Panc1 (cell line): ENCODE data around the gene KCTD13. TPM values are rescaled to one million over a fixed set of nuclear protein-coding genes. Genes with fewer than 3 reads are reported as not detected.
"Not testable (repeated sequence)": the region's sequence is repeated elsewhere in the genome, so short reads cannot be mapped to it uniquely, and the experiment has no call there.

Source experiments
- ATAC-seq: fragments of 200-7000 bp; cut with Tn5 transposase; 2 replicates; pipeline ENCODE4 v1.9.1; 2020; ENCODE audit warnings: mild to moderate bottlenecking, moderate library complexity
- BruUV-seq: library from RNA; stranded (reverse); fragments of 400-500 nt; replicated peaks from 2 replicates; lab custom pipeline; 2021; lab: Mats Ljungman, UMichigan
- CTCF ChIA-PET: fragments of 300-600 bp; sonication (Branson Sonifier 250); formaldehyde crosslinking; loops from one replicate; lab custom pipeline; 2022; ENCODE audit warnings: antibody characterized with exemption; lab: Charles Lee
- POLR2A ChIA-PET: fragments of 300-600 bp; sonication (Branson Sonifier 250); formaldehyde crosslinking; loops from one replicate; lab custom pipeline; 2022; ENCODE audit warnings: antibody characterized with exemption; lab: Charles Lee
- DNase-seq: peaks from one replicate; pipeline ENCODE4 v3.0.0-alpha.2; 2010; ENCODE audit warnings: low read depth, low spot score
- H3K27ac ChIP-seq: 2 replicates; pipeline ENCODE4 v1.5.1; 2011; ENCODE audit warnings: mild to moderate bottlenecking, low read length, inconsistent platforms
- H3K27me3 ChIP-seq: fragments of 200-500 bp; sonication (Bioruptor generic); 2 replicates; pipeline ENCODE4 v1.6.0; 2014; ENCODE audit warnings: low read length, inconsistent platforms; ENCODE audit not compliant: control insufficient read depth, insufficient read depth
- H3K36me3 ChIP-seq: fragments of 200-500 bp; sonication (Bioruptor generic); 2 replicates; pipeline ENCODE4 v1.5.1; 2014; ENCODE audit warnings: inconsistent platforms, mild to moderate bottlenecking, low read length, moderate library complexity; ENCODE audit not compliant: control insufficient read depth, insufficient read depth
- H3K4me1 ChIP-seq: 2 replicates; pipeline ENCODE4 v1.5.1; 2011; ENCODE audit warnings: inconsistent platforms, mild to moderate bottlenecking, low read length, moderate library complexity; ENCODE audit not compliant: control insufficient read depth, insufficient read depth
- H3K4me3 ChIP-seq, 2 experiments: 2 replicates each; pipeline ENCODE4 v1.5.1; 2011 to 2012; ENCODE audit warnings: low read depth in 2 of 2, low read length in 2 of 2, mild to moderate bottlenecking in 2 of 2, inconsistent platforms in 1 of 2, moderate library complexity in 1 of 2
- H3K9me3 ChIP-seq: fragments of 200-500 bp; sonication (Bioruptor generic); 2 replicates; pipeline ENCODE4 v1.5.1; 2014; ENCODE audit warnings: low read depth, mild to moderate bottlenecking, inconsistent platforms, low read length, moderate library complexity; ENCODE audit not compliant: control insufficient read depth, insufficient read depth
- POLR2AphosphoS5 ChIP-seq: IDR thresholded peaks from 2 replicates; pipeline ENCODE4 v1.6.1; 2012; ENCODE audit warnings: mild to moderate bottlenecking, low read depth, low read length, moderate library complexity
- SIN3A ChIP-seq: IDR thresholded peaks from 2 replicates; pipeline ENCODE4 v1.6.1; 2012; ENCODE audit warnings: low read depth, mild to moderate bottlenecking, low read length, moderate library complexity, borderline replicate concordance; ENCODE audit not compliant: insufficient read depth
- TCF7L2 ChIP-seq: IDR thresholded peaks from 2 replicates; pipeline ENCODE4 v1.6.1; 2011; ENCODE audit warnings: mild to moderate bottlenecking, low read depth, low read length, inconsistent platforms
- in situ Hi-C: cut with HindIII; loops from 2 replicates; pipeline ENCODE4 v1.10.0; 2016; ENCODE audit warnings: low sequenced_read_pairs, low pct_unique_long_range_greater_than_20kb
- intact Hi-C: fragments of 100-400 bp; cut with micrococcal nuclease; formaldehyde crosslinking; loops from one replicate; pipeline ENCODE4 v1.10.0; 2022; ENCODE audit not compliant: unreplicated experiment
- total RNA-seq: library from RNA; stranded (reverse); gene quantifications from one replicate; pipeline ENCODE4 v1.2.1, GENCODE V29; 2021; ENCODE audit not compliant: unreplicated experiment
- TF ChIP-seq, protein P1 (sequence below): fragments of 450-650 bp; IDR thresholded peaks from 2 replicates; pipeline ENCODE4 v1.5.1; 2017; ENCODE audit warnings: mild to moderate bottlenecking
- TF ChIP-seq, protein P2 (sequence below), 2 experiments: IDR thresholded peaks; 2 replicates each; pipeline ENCODE4 v1.6.1; 2011 to 2012; ENCODE audit warnings: low read depth in 2 of 2, control low read depth in 1 of 2, low read length in 1 of 2, mild to moderate bottlenecking in 1 of 2, moderate library complexity in 1 of 2; ENCODE audit not compliant: insufficient read depth in 1 of 2

The KCTD13 gene
- total RNA-seq, 1 experiment from 2014 or later = 45.7 TPM

DNA sequence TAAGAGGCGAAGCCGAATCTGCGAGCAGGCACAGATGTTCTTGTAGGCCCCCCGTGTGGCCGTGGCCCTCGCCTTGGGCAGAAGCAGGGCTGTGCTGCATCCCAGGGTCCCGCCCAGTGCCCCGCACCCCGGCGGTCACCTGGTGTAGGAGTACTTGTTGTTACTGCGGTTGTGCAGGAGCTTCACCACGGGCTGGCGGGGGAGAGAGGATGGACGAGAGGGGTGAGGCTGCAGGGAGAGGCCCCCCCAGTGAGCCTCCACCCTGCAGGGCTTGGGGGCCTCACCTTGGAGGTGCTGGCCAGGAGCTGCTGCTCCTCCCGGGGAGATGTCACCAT lies 14.4 kb downstream of the KCTD13 start:
- CTCF ChIA-PET = interaction anchor here (0.7 kb wide), 1 partner anchor 121 kb away, joined by 5 read pairs; no protein-coding TSS in a partner anchor
- peak; percentile 11; the same call in 1 of the 2 replicates for ATAC-seq
- no peaks in the 10 kb centered on the region for H3K9me3 ChIP-seq

GRCh38 chr16:29910819-29911675 lies 15.0 kb downstream of the KCTD13 start:
- no peaks in the 10 kb centered on the region for H3K4me1 ChIP-seq
- intact Hi-C loops = loop anchor here (10.0 kb wide), 1 partner anchor 114 kb away; the partner anchor contains the start of gene C16orf92
- DNase-seq = no peak
- ChIA-PET POLR2A (interaction anchor here (0.5 kb wide), 1 partner anchor 53 kb away, joined by 11 read pairs; no protein-coding TSS in a partner anchor), CTCF (interaction anchor here (0.7 kb wide), 1 partner anchor 121 kb away, joined by 5 read pairs; no protein-coding TSS in a partner anchor)
- no peaks in the 10 kb centered on the region for H3K36me3 ChIP-seq
- no peaks in the 10 kb centered on the region for H3K9me3 ChIP-seq
- no peak overlapping the region for H3K27ac ChIP-seq
- peak; percentile 50 for ATAC-seq
- no peaks in the 10 kb centered on the region for H3K27me3 ChIP-seq
- in situ Hi-C loops = no loop called here
- BruUV-seq = no TSS peak
- TF ChIP-seq SIN3A = no peak
- 0 out of 2 replicates have a peak, but pooled peaks have one; percentile 6 for TF ChIP-seq POLR2AphosphoS5
- no peak overlapping the region for H3K4me3 ChIP-seq

More for the DNA sequence above, 14.4 kb downstream of the KCTD13 start:
- BruUV-seq = no TSS peak
- Histone ChIP-seq H3K4me3 (no peak overlapping the region), H3K4me1 (no peaks in the 10 kb centered on the region), H3K27ac (no peak overlapping the region), H3K36me3 (no peaks in the 10 kb centered on the region), H3K27me3 (no peaks in the 10 kb centered on the region)
- POLR2A ChIA-PET = no interaction called here
- DNase-seq = no peak
- TF ChIP-seq TCF7L2 (no peak), POLR2AphosphoS5 (no peak), SIN3A (no peak)
- TF ChIP-seq, protein P1, sequence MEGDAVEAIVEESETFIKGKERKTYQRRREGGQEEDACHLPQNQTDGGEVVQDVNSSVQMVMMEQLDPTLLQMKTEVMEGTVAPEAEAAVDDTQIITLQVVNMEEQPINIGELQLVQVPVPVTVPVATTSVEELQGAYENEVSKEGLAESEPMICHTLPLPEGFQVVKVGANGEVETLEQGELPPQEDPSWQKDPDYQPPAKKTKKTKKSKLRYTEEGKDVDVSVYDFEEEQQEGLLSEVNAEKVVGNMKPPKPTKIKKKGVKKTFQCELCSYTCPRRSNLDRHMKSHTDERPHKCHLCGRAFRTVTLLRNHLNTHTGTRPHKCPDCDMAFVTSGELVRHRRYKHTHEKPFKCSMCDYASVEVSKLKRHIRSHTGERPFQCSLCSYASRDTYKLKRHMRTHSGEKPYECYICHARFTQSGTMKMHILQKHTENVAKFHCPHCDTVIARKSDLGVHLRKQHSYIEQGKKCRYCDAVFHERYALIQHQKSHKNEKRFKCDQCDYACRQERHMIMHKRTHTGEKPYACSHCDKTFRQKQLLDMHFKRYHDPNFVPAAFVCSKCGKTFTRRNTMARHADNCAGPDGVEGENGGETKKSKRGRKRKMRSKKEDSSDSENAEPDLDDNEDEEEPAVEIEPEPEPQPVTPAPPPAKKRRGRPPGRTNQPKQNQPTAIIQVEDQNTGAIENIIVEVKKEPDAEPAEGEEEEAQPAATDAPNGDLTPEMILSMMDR = no peak
- TF ChIP-seq, protein P2, sequence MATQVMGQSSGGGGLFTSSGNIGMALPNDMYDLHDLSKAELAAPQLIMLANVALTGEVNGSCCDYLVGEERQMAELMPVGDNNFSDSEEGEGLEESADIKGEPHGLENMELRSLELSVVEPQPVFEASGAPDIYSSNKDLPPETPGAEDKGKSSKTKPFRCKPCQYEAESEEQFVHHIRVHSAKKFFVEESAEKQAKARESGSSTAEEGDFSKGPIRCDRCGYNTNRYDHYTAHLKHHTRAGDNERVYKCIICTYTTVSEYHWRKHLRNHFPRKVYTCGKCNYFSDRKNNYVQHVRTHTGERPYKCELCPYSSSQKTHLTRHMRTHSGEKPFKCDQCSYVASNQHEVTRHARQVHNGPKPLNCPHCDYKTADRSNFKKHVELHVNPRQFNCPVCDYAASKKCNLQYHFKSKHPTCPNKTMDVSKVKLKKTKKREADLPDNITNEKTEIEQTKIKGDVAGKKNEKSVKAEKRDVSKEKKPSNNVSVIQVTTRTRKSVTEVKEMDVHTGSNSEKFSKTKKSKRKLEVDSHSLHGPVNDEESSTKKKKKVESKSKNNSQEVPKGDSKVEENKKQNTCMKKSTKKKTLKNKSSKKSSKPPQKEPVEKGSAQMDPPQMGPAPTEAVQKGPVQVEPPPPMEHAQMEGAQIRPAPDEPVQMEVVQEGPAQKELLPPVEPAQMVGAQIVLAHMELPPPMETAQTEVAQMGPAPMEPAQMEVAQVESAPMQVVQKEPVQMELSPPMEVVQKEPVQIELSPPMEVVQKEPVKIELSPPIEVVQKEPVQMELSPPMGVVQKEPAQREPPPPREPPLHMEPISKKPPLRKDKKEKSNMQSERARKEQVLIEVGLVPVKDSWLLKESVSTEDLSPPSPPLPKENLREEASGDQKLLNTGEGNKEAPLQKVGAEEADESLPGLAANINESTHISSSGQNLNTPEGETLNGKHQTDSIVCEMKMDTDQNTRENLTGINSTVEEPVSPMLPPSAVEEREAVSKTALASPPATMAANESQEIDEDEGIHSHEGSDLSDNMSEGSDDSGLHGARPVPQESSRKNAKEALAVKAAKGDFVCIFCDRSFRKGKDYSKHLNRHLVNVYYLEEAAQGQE (IDR thresholded peaks at IDR 0.05; ENCODE audit: insufficient read depth in 1 of 2, low read depth in 2 of 2, low read length in 1 of 2) = no peak
- intact Hi-C loops = loop anchor here (10.0 kb wide), 1 partner anchor 113 kb away; the partner anchor contains the start of gene C16orf92
- in situ Hi-C loops = no loop called here

DNA sequence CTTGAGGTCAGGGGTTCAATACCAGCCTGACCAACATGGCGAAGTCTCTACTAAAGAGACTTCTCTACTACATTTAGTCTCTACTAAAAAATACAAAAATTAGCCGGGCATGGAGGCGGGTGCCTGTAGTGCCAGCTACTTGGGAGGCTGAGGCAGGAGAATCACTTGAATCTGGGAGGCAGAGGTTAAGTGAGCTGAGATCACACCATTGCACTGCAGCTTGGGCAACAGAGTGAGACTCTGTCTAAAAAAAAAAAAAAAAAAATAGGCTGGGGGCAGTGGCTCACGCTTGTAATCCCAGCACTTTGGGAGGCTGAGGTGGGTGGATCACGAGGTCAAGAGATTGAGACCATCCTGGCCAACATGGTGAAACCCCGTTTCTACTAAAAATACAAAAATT lies 16.2 kb downstream of the KCTD13 start:
- H3K4me1 ChIP-seq, BruUV-seq, CTCF ChIA-PET, in situ Hi-C loops, H3K36me3 ChIP-seq, H3K27ac ChIP-seq, H3K9me3 ChIP-seq, DNase-seq, ATAC-seq, H3K4me3 ChIP-seq, H3K27me3 ChIP-seq: not testable (repeated sequence)
- intact Hi-C loops = loop anchor here (10.0 kb wide), 1 partner anchor 115 kb away; the partner anchor contains the start of gene C16orf92
- POLR2A ChIA-PET = interaction anchor here (0.6 kb wide), 1 partner anchor 11 kb away, joined by 4 read pairs; no protein-coding TSS in a partner anchor
